NCI-H1417 (cell line): Measurements from ENCODE around the gene TRHDE.

Source experiments
- DNase-seq, 3 experiments: peaks; one replicate each; lab custom pipeline; 2025; lab: John Stamatoyannopoulos, UW

The TRHDE gene

DNA sequence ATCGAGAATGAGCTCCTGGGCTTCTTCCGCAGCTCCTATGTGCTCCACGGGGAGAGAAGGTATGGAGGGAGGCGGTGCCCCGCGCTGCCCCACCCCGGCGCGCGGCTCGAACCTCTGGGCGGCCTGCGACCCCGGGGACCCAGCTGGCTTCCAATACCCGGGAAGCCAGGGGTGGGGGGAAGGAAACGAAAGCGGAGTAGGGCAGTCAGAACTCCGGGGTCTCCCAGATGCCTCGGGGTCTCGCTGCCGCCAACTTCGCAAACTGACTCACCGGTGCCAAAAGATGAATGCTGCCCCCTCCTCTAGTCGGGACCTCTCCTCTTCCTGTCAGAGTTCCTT is 1.3 kb downstream of the TRHDE start:
- no peak for DNase-seq

DNA sequence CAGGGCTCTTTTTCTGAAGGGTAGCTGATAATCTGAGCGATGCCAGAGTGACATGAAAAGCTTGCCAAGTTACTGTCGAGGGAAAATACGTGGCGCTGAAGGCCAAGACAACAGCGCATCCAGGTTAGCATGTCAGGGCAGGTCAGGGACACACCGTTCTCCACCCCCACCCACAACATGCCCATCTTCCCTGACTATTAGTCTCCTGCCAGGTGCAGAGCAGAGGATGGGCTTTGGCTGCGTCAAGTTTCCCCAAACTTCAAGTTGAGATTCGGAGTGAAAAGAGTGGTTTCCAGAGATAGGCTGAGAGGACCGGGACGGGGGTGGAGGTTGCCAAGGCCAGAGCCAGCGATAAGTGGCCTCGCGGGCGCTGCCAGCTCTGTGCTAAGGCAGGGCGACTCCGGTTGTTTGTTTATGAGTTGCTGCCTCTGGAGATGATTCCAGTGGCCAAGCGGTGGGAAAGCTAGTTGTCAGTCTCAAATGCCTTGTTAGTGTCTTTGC is 1.7 kb downstream of the TRHDE start:
- DNase-seq = peak in 1 of 3 experiments; percentile 48

- DNase-seq = no peak
Measured at GRCh38 chr12:72274931-72275330, 2.8 kb downstream of the TRHDE start.

DNA sequence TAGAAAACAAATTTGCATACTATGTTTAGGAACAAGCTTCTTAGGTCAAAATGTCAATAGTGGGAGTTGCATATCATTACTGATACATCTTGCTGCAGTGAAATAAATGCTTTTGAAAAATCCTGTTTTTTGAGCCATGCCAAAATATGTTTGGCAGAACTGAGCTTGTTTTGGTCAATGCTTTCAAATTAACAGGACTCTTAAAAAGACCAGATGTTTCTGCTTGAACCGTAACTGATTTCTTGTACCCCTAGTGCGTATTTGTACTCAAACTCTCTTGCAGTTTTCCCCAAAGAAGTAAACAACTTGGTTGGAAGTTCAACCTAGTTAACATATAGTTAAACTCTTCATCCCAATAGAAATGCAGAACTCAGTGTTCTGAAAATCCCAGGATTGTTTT is 3.4 kb downstream of the TRHDE start:
- DNase-seq = no peak

DNA sequence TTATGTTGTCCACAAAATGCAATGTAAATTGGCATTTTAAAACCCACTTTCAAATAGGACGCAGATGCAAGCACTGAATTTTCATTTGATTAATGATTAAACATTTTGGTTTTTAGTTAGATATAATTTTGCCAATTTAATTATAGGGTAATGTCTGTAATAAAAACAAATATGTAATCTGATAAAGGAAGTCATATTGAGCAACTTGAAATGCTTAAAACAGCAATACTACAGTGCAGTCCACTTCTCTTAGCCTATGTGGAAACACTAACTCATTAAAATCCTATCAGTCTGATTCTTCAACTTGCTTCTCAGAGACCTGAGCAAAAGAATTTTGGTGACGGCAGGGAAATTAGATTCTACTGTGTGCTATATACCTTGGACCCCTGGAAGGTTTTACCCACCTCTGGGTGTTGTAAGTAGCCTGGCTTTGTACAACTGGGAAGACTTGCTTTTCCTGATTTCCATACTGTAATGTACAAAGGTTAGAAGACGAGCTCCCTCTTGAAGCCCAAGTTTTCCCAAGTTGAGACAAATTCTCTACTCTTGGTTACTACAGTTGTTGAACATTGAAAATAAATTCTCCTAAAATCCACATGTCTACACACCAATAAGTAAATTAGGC is 4.1 kb downstream of the TRHDE start:
- no peak for DNase-seq

GRCh38 chr12:72277415-72277814 is 5.2 kb downstream of the TRHDE start:
- peak in 1 of 3 experiments; percentile 62 for DNase-seq

DNA sequence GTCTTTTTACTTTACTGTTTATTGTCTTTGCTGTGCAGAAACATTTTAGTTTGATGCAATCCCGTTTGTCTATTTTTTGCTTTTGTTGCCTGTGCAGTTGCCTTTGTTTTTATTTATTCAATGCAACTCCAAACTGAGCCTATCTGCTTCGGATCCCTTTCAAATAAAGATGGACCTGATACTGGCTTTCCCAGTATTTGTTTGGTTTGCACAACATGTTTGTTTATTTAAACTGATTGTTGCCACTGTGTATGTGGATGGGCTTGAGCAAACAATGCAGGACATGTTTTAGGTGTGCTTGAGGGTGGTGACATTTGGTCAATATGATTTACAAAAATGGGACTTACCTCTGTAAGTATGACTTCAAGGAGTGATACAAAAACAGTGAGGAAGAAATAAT is 6.7 kb downstream of the TRHDE start:
- DNase-seq = no peak

- DNase-seq = no peak
Measured at GRCh38 chr12:72281126-72281525, 9.0 kb downstream of the TRHDE start.

DNA sequence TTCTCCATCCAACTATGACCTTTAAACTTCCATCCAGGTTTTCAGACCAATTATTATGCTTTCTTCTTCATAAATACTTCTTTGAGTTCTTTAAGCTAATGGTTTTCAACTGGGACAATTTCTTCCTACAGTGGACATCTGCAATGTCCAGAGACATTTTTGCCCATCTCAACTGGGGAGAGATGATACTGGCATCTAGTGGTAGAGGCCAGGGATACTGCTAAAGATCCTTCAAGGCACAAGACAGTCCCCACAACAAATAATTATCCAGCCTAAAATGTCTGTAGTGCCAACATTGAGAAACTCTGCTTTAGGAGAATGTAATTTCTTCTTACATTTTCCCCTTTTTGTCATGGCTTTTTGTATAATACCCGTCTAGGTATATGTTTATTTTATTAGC is 10.6 kb downstream of the TRHDE start:
- DNase-seq = peak in 1 of 3 experiments; percentile 53

- no peak for DNase-seq
Measured at GRCh38 chr12:72285861-72286260, 13.7 kb downstream of the TRHDE start.

- no peak for DNase-seq
Measured at GRCh38 chr12:72286526-72286925, 14.4 kb downstream of the TRHDE start.

DNA sequence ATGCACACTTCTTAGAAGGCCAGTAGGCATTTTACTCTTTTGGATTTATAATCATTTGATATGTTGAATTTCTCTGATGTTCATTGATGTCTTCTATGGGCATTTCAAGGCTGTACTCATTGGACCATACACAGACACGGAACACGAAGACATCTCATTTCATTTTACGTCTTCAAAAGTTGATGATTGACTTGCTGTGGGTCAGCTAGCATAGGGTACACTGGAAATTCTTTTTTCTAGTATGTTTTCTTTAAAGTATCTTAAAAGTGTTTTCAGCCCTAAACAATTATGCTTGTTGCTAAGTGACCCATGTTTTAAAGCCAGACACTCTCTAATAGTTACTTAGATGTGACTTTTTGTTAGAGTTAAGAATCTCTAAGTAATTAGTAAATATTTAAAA is 16.3 kb downstream of the TRHDE start:
- DNase-seq = no peak

GRCh38 chr12:72288911-72289310 is 16.7 kb downstream of the TRHDE start:
- no peak for DNase-seq

- DNase-seq = no peak
Measured at GRCh38 chr12:72289633-72290032, 17.5 kb downstream of the TRHDE start.

- no peak for DNase-seq
Measured at GRCh38 chr12:72291175-72291574, 19.0 kb downstream of the TRHDE start.

DNA sequence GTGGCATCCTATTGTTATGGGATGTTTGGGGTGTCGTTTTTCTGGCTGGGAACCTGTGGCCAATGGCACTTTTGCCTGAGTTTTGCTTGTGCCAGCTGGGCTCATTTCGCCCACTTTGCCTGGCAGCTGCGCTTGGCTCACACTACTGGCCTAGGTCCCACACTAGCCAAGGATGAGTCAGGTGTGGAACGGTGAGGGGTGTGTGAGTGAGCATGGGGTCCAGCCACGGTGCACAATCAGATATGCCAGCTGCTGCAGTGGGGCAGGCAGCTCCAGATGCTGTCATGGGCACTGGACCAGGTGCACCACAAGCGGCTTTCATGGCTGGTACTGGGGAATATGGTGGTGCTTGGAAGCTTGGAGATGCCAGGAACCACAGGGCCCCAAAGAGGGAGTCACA is 21.5 kb downstream of the TRHDE start:
- DNase-seq = no peak

DNA sequence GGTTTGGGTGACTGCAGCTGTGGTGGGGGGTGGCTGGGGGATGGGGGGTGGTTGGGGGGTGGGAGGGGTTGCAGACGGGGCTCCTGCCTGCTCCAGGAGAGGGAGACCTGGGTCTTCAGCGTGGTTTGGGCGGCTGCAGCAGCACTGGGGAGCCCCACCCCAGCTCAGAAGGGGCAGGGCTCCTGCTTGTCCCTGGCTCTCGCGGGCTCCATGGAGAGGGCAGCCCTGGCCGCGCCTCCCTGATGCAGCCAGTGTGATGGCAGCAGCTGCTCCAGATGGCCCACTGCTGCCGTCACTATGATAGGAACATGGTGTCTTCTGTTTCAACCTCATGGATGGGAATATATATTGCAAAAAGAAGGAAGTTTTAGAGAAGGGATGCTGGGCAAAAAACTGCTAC is 22.9 kb downstream of the TRHDE start:
- no peak for DNase-seq

GRCh38 chr12:72295744-72296143 is 23.6 kb downstream of the TRHDE start:
- DNase-seq = no peak

DNA sequence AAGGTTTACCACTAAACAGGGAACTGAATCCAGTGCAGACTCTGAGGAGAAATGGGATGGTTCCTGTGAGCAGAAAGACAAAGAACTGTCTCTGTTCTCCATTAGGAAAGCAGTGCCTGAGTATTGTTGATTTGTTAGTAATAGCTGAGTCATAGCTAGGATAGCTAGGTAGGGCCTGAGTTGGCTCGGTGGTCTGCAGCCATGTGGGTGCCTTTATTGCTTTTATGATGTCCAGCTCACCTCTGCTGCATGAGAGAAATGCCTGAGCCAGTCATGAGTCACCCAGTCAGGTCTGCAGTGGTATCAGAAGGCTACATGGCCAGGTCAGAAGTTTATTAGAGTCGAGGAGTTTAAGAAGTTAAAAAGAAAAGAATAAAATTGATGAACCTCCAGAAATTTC is 24.2 kb downstream of the TRHDE start:
- no peak for DNase-seq

DNA sequence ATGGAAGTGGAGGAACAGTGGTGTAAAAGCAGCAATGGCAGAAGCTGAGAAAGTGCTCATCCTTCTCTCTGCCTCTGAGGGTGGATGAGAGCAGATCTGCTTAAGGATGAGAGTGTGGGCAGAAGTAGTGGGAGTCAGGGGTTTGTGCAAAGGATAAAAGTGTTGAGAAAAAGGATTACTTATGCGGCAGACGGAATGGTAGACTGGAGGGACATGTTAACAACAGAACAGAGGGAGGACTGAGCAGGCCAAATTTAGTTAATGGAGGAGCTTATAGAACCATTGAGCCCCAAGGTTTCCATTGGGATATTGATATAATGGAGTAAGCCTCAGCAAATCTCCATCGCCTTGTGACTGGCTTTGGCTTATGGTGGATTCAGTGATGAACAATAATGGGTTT is 25.5 kb downstream of the TRHDE start:
- DNase-seq = no peak

- no peak for DNase-seq
Measured at GRCh38 chr12:72300728-72301127, 28.6 kb downstream of the TRHDE start.

DNA sequence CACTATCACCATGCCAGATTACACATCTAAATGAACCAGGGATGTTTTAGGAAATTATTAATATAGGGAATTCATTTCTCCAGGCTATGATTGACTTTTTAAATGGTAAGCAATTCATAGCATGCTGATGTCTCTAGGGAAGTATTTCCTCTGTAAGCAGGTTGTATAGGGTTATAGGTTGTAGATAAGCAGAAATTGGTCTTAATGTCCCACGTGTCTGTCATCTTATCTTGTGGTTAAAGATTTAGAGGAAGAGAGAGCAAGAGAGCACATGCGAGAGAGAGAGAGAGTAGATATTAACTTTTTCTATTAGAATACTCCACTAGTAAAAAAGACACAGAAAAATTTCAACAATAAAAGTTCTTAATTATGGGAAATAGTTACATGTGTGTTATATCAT is 32.6 kb downstream of the TRHDE start:
- no peak for DNase-seq

- DNase-seq = no peak
Measured at GRCh38 chr12:72307229-72307628, 35.1 kb downstream of the TRHDE start.

GRCh38 chr12:72311946-72312345 is 39.8 kb downstream of the TRHDE start:
- DNase-seq = no peak

DNA sequence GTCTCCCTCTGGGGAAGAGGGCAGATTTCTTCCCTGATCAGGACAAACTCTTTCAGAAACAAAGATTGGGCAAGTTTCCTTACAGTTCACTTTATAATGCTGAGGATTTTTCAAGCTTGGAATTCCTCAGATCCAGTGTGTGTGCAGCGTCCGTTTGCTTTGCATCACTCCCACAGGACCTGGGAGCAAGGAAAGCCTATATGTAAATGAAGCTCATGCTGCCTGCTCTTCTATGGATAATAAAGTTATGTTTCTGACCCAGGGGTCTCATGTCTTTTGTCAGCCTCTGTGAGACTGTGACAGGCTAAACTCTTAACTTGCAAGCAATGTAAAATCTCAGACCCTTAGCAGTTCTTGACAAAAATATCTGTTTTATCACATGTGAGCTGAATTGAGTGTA is 41.6 kb downstream of the TRHDE start:
- DNase-seq = no peak
